Central memory CD4-positive, alpha-beta T cell (primary cell): Measurements from ENCODE around the gene BMX.

Experiments
- DNase-seq: peaks from one replicate; pipeline ENCODE4 v3.0.0; 2022
- total RNA-seq, 3 experiments: gene quantifications; one replicate each; lab custom pipeline; 2026; lab: John Stamatoyannopoulos, UW

Gene BMX
- total RNA-seq = 0 reads per million in 3 experiments

GRCh38 chrX:15500497-15500966 lies at the start of gene BMX:
BMX (plus strand) TSS chrX:15500807; CDS start chrX:15508354, 7,547 bp downstream.
- DNase-seq = no peak

- no peak for DNase-seq
These were observed 48.7 kb upstream of the BMX start for GRCh38 chrX:15451913-15452312.

GRCh38 chrX:15464704-15465103 lies 35.9 kb upstream of the BMX start:
- no peak for DNase-seq

DNA sequence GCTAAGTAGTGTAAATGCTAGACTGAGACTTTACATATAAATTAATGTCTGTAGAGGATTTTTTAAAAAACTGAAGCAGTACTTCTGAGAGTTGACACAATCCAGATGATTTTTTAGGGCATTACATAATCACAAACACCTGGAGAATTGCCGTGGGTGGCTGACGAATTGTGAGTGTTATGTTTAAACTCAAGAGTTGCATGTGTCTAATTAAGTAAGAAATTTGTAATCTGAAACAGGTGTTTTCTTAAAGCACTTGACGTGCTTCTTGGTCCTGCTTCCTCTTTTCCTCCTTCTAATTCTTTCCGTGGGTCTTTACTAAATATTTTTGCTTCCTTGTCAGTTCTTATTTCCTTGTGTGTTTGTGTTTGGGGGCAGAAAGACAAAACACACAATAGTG lies 35.3 kb upstream of the BMX start:
- DNase-seq = no peak

GRCh38 chrX:15465896-15466651 lies 34.5 kb upstream of the BMX start:
- no peak for DNase-seq

- DNase-seq = no peak
These were observed 32.6 kb upstream of the BMX start for GRCh38 chrX:15468036-15468435.

GRCh38 chrX:15469613-15470012 lies 31.0 kb upstream of the BMX start:
- DNase-seq = no peak

- DNase-seq = peak; percentile 27
These were observed 29.6 kb upstream of the BMX start for GRCh38 chrX:15471028-15471427.

DNA sequence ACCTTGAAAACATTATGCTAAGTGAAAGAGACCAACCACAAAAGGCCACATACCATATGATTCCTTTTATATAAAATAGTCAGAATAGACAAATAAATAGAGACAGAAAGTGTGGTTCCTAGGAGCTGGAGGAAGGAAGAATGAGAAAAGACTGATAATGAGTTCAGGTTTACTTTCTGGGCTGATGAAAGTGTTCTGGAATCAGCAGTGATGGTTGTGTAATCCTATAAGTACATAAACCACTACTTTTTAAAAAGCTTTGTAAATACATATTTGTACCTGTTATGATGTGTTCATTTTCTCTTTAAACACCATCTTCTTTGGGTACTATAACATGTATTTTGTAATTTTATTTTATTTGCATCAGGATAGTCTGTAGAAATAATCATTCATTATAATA lies 28.1 kb upstream of the BMX start:
- no peak for DNase-seq

- no peak for DNase-seq
These were observed 26.6 kb upstream of the BMX start for GRCh38 chrX:15474028-15474427.

DNA sequence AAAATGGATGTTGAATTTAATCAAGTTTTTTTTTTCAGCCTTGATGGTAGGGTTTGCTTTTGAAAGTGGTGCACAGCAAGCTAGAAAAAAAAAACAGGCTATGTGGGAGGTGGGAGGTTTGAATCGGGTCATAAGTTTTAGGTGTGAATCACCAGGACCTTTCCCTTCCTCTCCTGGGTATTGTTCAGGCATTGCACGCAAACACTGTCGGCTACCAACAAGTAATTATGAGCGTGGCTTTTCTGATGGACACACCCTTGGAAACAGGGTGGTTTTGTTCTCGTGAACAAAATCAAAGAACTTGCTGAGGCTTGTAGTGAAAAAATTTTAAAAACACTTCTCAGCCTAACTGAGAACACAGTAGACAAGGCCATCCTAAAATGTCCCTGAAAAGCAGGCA lies 25.6 kb upstream of the BMX start:
- no peak for DNase-seq

DNA sequence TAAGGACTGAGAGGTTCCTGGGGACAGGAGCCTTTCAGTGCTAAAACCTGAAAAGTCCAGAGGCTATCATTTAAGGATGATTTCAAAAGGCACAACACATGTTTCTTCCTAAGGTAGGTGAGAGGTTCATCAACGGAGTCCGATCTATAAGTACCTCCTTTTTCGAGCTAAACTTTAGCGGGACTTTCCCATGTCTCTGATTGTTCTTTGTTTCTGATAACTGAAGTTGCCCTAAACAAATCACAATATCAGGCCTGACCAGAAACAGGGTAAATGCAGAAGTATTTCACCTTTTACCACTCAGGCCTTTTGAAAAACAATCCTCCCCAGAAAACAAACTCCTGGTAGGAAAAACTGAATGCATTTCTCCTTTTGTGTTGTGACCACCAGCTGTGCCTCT lies 25.1 kb upstream of the BMX start:
- DNase-seq = no peak

DNA sequence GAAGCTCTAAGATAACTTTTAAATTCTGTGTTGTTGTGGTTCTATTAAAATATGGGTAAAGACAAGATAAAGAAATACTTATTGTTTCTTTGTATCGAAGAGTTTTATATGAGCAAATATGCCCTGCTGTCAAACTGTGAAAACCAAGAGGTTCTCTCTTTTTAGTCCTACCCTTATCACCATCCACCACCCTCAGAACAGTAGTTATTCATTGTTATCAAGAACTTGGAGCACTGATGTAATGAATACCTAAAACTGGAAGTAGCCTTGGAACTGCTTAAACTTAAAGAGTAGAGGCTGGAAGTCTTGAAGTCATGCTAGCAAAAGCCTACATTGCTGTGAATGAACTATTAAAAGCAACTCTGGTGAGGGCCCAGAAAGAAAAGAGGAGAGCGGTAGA lies 16.7 kb upstream of the BMX start:
- DNase-seq = no peak

DNA sequence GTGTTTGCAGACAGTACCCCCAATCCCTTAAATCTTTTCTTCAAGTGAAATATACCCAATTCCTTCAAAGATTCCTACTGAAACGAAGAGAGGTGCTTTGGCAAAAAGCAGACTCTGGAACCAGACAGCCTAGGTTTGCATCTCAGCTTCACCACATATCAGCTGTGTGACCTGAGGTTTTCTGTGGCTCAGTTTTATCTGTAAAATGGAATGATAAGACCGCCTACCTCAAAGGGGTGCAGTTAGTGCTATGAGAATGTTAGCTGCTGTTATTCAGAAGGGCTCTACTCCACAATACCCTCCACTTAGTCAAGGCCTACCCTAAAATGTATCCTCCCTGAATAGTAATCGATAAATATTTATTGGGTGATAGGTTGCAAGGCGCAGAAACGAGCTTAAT lies 8.1 kb upstream of the BMX start:
- no peak for DNase-seq

GRCh38 chrX:15493118-15493962 lies 7.3 kb upstream of the BMX start, which contains the start of gene PIR:
PIR (minus strand) TSS chrX:15493333; CDS start chrX:15491257, 2,076 bp downstream.
- DNase-seq = peak; percentile 3

GRCh38 chrX:15495801-15496200 lies 4.8 kb upstream of the BMX start:
- no peak for DNase-seq

GRCh38 chrX:15496824-15497223 lies 3.8 kb upstream of the BMX start:
- no peak for DNase-seq

- DNase-seq = peak; percentile 31
These were observed 2.7 kb upstream of the BMX start for GRCh38 chrX:15497865-15498264.

GRCh38 chrX:15498741-15499140 lies 1.9 kb upstream of the BMX start:
- no peak for DNase-seq

- no peak for DNase-seq
These were observed 631 bp upstream of the BMX start for GRCh38 chrX:15499976-15500375.

DNA sequence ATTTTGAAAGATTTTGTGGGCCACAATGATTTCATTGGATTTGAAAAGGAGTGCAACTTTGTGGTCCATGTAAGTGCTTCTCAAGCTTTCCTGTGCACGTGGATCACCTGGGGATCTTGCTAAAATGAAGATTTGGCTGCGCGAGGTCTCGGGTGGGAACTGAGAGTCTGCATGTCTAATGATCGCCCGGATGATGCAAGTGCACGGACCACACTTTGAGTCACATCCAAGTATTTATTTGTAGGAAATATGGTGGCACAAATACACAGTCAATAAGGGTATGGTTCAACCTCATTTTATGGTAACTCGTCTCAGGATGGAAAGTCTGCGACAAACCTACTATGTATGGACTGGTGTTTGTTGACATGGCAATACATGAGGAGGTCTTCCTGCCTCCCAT lies 899 bp downstream of the BMX start:
- no peak for DNase-seq

GRCh38 chrX:15504661-15505060 lies 4.1 kb downstream of the BMX start:
- DNase-seq = no peak

DNA sequence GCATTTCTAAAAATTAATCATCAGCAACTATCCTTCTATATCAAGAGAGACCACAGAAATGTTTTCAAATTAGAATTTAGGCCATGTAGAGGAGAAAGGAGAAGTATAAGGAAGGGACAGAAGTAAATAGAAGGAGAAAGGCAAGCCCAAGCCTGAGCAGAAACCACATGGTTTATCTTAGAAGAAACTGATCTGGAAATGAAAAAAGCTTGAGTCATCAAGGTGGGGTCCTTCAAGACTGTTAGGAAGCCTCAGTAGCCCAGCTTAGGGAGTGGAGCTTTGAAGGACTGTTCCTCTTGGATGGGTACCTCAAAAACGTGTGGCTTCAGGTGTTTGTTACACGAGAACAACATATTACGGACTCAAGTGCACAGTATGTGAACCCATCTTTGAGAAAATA lies 4.5 kb downstream of the BMX start:
- DNase-seq = no peak

GRCh38 chrX:15507005-15507404 lies 6.4 kb downstream of the BMX start:
- DNase-seq = no peak
